Testis (tissue), 2 donors: Measurements from ENCODE around the gene FOXC2.

Experiments
- POLR2A ChIP-seq: fragments of 450-650 bp; IDR thresholded peaks from one replicate; pipeline ENCODE4 v1.6.1; 2017; ENCODE audit warnings: antibody characterized with exemption, mild to moderate bottlenecking, moderate library complexity
- TF ChIP-seq, protein P1 (sequence below), 3 experiments: fragments of 450-650 bp in 2 of 3; fragments of 200-600 bp in 1 of 3; sonication (generic) in 1 of 3; IDR thresholded peaks; one replicate each; pipeline ENCODE4 v1.5.1; 2016 to 2019; ENCODE audit warnings: antibody characterized with exemption in 3 of 3, mild to moderate bottlenecking in 2 of 3, moderate library complexity in 1 of 3

DNA sequence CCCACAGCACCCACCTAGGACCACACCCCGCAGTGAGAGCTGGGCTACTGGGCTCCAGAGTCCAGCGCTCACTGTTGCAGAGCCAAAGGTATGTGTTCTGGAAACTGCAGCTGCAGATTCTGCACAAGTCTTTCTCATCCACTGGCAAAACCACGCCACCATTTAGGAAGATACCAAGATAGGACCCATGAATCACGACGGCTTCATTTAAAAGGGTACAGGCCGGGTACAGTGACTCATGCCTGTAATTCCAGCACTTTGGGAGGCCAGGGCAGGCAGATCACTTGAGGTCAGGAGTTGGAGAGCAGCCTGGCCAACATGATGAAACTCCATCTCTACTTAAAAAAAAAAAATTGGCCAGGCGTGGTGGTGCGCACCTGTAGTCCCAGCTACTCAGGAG lies 37.5 kb upstream of the FOXC2 start:
- TF ChIP-seq, protein P1, sequence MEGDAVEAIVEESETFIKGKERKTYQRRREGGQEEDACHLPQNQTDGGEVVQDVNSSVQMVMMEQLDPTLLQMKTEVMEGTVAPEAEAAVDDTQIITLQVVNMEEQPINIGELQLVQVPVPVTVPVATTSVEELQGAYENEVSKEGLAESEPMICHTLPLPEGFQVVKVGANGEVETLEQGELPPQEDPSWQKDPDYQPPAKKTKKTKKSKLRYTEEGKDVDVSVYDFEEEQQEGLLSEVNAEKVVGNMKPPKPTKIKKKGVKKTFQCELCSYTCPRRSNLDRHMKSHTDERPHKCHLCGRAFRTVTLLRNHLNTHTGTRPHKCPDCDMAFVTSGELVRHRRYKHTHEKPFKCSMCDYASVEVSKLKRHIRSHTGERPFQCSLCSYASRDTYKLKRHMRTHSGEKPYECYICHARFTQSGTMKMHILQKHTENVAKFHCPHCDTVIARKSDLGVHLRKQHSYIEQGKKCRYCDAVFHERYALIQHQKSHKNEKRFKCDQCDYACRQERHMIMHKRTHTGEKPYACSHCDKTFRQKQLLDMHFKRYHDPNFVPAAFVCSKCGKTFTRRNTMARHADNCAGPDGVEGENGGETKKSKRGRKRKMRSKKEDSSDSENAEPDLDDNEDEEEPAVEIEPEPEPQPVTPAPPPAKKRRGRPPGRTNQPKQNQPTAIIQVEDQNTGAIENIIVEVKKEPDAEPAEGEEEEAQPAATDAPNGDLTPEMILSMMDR (IDR thresholded peaks at IDR 0.05), result no peak
- TF ChIP-seq POLR2A, result no peak
